GM19240 (cell line): ENCODE data around the gene IL23R.

ENCODE experiments used
- DNase-seq: peaks from one replicate; pipeline ENCODE4 v3.0.0; 2011; ENCODE audit warnings: low spot score; ENCODE audit not compliant: insufficient read length

IL23R gene

DNA sequence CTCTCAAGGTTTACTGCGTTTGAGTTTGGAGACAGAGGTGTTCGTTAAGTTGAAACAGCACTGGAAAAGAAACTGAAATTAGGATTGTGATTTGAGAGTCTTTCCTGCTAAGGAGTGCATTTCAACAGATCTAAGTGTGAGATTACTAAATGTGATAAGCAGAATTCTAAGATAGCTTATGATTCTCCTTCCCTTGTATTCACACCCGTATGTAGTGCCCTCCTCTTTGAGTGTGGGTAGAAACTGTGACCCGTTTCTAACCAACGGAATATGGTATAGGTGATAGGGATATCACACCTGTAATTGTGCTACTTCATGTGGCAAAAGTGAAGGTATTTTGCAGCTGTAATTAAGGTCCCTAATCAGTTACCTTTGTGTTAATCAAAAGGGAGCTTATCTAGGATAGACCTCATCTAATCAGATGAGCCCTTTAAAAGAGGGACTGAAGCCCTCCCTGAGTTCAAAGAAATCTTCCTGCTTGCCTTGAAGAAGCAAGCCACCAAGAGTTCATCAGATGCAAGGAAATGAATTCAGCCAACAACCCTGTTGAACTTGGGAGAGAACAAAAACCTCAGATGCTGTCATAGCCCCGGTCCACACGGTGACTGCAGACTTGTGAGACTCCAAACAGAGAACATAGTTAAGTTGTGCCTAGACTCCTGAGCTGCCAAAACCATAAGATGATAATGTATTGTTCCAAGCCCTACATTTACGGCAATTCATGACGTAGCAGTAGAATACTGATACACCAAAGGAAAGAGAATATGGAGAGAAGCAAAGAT lies 128.8 kb downstream of the IL23R start:
- no peak for DNase-seq

DNA sequence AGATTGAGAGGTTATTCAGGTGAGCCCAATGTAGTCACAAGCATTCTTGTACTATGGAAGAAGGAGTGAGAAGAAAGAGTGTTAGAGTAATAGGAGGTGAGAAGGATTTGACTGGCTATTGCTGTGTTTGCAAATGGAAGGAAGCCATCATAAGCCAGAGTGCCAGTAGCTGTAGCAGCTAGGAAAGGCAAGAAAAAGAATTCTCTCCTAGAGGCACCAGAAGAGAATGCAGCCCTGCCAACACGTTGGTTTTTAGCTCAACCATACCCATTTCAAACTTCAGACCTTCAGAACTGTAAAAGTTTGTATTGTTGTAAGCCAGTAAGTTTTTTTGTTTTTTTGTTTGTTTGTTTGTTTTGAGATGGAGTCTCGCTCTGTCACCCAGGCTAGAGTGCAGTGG lies 132.5 kb downstream of the IL23R start:
- DNase-seq = no peak

DNA sequence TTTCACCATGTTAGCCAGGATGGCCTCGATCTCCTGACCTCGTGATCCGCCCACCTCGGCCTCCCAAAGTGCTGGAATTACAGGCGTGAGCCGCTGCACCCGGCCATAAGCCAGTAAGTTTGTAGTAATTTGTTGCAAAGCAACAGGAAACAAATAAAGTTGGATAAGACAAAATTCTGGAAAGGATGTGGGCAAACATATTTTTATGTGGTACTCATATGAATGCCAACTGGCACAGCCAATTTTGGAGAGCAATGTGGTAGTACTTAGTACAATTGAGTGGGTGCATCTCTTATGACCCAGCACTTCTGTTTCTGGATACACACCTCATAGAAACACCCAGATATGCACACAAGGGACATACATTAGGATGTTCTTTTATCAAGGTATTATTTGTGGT lies 133.0 kb downstream of the IL23R start:
- no peak for DNase-seq

- DNase-seq = no peak
Measured at GRCh38 chr1:67300561-67300960, 134.3 kb downstream of the IL23R start.

GRCh38 chr1:67304023-67304422 lies 137.8 kb downstream of the IL23R start:
- no peak for DNase-seq

GRCh38 chr1:67306547-67306946 lies 140.3 kb downstream of the IL23R start:
- no peak for DNase-seq

DNA sequence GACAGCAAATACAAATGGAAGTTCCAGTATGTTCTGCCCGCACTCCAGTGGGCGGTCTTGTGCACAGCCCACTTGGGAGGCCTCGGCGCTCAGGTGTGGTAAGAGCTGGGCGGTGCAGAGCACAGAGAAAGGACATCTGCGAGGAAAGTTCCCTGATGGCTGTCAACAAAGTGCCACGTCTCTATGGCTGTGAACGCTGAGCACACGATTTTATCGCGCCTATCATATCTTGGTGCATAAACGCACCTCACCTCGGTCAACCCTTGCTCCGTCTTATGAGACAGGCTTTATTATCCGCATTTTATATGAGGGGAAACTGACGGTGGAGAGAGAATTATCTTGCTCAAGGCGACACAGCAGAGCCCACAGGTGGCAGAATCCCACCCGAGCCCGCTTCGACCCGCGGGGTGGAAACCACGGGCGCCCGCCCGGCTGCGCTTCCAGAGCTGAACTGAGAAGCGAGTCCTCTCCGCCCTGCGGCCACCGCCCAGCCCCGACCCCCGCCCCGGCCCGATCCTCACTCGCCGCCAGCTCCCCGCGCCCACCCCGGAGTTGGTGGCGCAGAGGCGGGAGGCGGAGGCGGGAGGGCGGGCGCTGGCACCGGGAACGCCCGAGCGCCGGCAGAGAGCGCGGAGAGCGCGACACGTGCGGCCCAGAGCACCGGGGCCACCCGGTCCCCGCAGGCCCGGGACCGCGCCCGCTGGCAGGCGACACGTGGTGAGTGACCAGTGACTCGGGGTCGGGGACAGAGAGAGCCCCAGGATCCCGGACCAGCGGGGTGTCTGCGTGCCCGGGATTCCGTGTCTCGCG lies 141.2 kb downstream of the IL23R start, which contains the start of gene IL12RB2:
Gene IL12RB2 (plus strand): TSS at position 623 of the 810 bp plus-strand sequence. CDS start 12,496 bp downstream, outside the sequence.
- DNase-seq = no peak

GRCh38 chr1:67308136-67308535 lies 141.9 kb downstream of the IL23R start:
- DNase-seq = no peak
